HepG2 (cell line): ENCODE measurements around the gene SCN4B. TPM values are rescaled to one million over a fixed set of nuclear protein-coding genes. Genes with fewer than 3 reads are reported as not detected.

Source experiments
- CREB1 ChIP-seq, 2 experiments: fragments of 450-650 bp in 1 of 2; IDR thresholded peaks; 2 replicates each; pipeline ENCODE4 v1.6.1; 2016 to 2017; ENCODE audit warnings: control low read depth in 1 of 2, mild to moderate bottlenecking in 1 of 2, missing compliant biosample characterization in 1 of 2, missing genetic modification characterization in 1 of 2
- HNRNPLL ChIP-seq: fragments of 200-400 bp; formaldehyde crosslinking; IDR thresholded peaks from 2 replicates; pipeline ENCODE4 v1.6.1; 2017; ENCODE audit warnings: mild to moderate bottlenecking, low read depth, low read length; ENCODE audit not compliant: poor library complexity, severe bottlenecking
- JUNB ChIP-seq: sonication (generic); formaldehyde crosslinking; IDR thresholded peaks from 2 replicates; pipeline ENCODE4 v1.8.0; 2022; ENCODE audit warnings: missing genetic modification reagents, mild to moderate bottlenecking, borderline replicate concordance
- PLSCR1 ChIP-seq: sonication (generic); formaldehyde crosslinking; IDR thresholded peaks from 2 replicates; pipeline ENCODE4 v1.5.0; 2020; ENCODE audit warnings: missing genetic modification reagents, mild to moderate bottlenecking, borderline replicate concordance
- RBFOX2 ChIP-seq: fragments of 200-400 bp; formaldehyde crosslinking; IDR thresholded peaks from 2 replicates; pipeline ENCODE4 v1.6.1; 2017; ENCODE audit warnings: low read depth, mild to moderate bottlenecking, low read length
- RNF2 ChIP-seq: fragments of 450-650 bp; conservative IDR thresholded peaks from 2 replicates; pipeline ENCODE4 v1.6.1; 2016; ENCODE audit warnings: low read depth
- SAP130 ChIP-seq: IDR thresholded peaks from 2 replicates; pipeline ENCODE4 v1.6.1; 2016; ENCODE audit warnings: low read depth
- ZBTB40 ChIP-seq, 2 experiments: fragments of 450-650 bp in 1 of 2; sonication (generic) in 1 of 2; formaldehyde crosslinking in 1 of 2; IDR thresholded peaks; 2 replicates each; pipeline versions ENCODE4 v1.6.1 to v1.8.0; 2016 to 2022; ENCODE audit warnings: antibody characterized with exemption in 1 of 2, mild to moderate bottlenecking in 1 of 2, missing genetic modification reagents in 1 of 2
- ZNF10 ChIP-seq: sonication (generic); formaldehyde crosslinking; IDR thresholded peaks from 2 replicates; pipeline ENCODE4 v1.4.0; 2020; ENCODE audit warnings: mild to moderate bottlenecking, low read depth, missing genetic modification reagents, borderline replicate concordance
- ZNF143 ChIP-seq: sonication (generic); formaldehyde crosslinking; IDR thresholded peaks from 2 replicates; pipeline ENCODE4 v1.4.0; 2020; ENCODE audit warnings: missing genetic modification reagents
- ZNF879 ChIP-seq: sonication (generic); formaldehyde crosslinking; IDR thresholded peaks from 2 replicates; pipeline ENCODE4 v1.8.1; 2023; ENCODE audit warnings: missing genetic modification reagents
- polyA plus RNA-seq, 8 experiments: library from polyadenylated mRNA; depleted of rRNA in 3 of 8; stranded (reverse) in 7 of 8; unstranded in 1 of 8; fragments of >200 nt; fragmentation: Illumina TruSeq in 4 of 8; extraction: Trizol in 4 of 8; gene quantifications; 2 replicates each; pipeline versions ENCODE4 v1.2.1 to v1.2.3, GENCODE V29; 2011 to 2016; ENCODE audit warnings: low read depth in 4 of 8, missing spikeins in 1 of 8, mixed read lengths in 1 of 8; ENCODE audit not compliant: insufficient read depth in 1 of 8
- total RNA-seq, 5 experiments: library from RNA; depleted of rRNA; stranded (reverse); fragments of >200 nt; fragmentation: Illumina TruSeq; extraction: Trizol; gene quantifications; 2 replicates each; pipeline ENCODE4 v1.2.3, GENCODE V29; 2016; ENCODE audit warnings: low read depth in 1 of 5
- TF ChIP-seq, protein P1 (sequence below): IDR thresholded peaks from 2 replicates; pipeline ENCODE4 v1.6.1; 2016; ENCODE audit warnings: missing biosample characterization, missing genetic modification reagents, low read depth
- TF ChIP-seq, protein P2 (sequence below): sonication (generic); formaldehyde crosslinking; IDR thresholded peaks from 2 replicates; pipeline ENCODE4 v1.8.1; 2022; ENCODE audit warnings: low read depth, mild to moderate bottlenecking, missing genetic modification reagents

SCN4B gene
- total and polyA plus RNA-seq, 2 of the 13 experiments (the other 11 are each of a cell fraction or from before 2014, with no cell fraction given): 0.04 to 0.29 TPM

GRCh38 chr11:118180300-118180703, 27.7 kb upstream of the SCN4B start (continued):
- no peak for TF ChIP-seq ZNF143 (CRISPR knock-in tag)
- no peak for TF ChIP-seq JUNB (CRISPR knock-in tag)
- TF ChIP-seq ZNF879 (CRISPR knock-in tag): no peak
- TF ChIP-seq RBFOX2: no peak
- TF ChIP-seq ZBTB40 (IDR thresholded peaks at IDR 0.05): no peak
- TF ChIP-seq ZBTB40 (CRISPR knock-in tag; IDR thresholded peaks at IDR 0.05): no peak
- no peak for TF ChIP-seq PLSCR1 (CRISPR knock-in tag)
- TF ChIP-seq HNRNPLL: peak; percentile 33
- no peak for TF ChIP-seq CREB1 (IDR thresholded peaks at IDR 0.05)
- TF ChIP-seq CREB1 (CRISPR knock-in tag; IDR thresholded peaks at IDR 0.05): no peak
- TF ChIP-seq ZNF10 (CRISPR knock-in tag): no peak
- no peak for TF ChIP-seq RNF2
- TF ChIP-seq SAP130: peak; percentile 54; the same call in 1 of the 2 replicates
- TF ChIP-seq, protein P1, sequence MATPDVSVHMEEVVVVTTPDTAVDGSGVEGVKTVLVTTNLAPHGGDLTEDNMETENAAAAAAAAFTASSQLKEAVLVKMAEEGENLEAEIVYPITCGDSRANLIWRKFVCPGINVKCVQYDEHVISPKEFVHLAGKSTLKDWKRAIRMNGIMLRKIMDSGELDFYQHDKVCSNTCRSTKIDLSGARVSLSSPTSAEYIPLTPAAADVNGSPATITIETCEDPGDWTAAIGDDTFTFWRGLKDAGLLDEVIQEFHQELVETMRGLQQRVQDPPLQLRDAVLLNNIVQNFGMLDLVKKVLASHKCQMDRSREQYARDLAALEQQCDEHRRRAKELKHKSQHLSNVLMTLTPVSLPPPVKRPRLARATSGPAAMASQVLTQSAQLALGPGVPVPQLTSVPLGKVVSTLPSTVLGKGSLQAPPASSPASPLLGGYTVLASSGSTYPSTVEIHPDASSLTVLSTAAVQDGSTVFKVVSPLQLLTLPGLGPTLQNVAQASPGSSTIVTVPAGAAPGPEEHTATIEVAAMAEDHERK (CRISPR knock-in tag): no peak
- TF ChIP-seq, protein P2, sequence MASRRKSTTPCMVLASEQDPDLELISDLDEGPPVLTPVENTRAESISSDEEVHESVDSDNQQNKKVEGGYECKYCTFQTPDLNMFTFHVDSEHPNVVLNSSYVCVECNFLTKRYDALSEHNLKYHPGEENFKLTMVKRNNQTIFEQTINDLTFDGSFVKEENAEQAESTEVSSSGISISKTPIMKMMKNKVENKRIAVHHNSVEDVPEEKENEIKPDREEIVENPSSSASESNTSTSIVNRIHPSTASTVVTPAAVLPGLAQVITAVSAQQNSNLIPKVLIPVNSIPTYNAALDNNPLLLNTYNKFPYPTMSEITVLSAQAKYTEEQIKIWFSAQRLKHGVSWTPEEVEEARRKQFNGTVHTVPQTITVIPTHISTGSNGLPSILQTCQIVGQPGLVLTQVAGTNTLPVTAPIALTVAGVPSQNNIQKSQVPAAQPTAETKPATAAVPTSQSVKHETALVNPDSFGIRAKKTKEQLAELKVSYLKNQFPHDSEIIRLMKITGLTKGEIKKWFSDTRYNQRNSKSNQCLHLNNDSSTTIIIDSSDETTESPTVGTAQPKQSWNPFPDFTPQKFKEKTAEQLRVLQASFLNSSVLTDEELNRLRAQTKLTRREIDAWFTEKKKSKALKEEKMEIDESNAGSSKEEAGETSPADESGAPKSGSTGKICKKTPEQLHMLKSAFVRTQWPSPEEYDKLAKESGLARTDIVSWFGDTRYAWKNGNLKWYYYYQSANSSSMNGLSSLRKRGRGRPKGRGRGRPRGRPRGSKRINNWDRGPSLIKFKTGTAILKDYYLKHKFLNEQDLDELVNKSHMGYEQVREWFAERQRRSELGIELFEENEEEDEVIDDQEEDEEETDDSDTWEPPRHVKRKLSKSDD (CRISPR knock-in tag): no peak
